ENCODE results near the gene SMIM44. TPM values are rescaled to one million over a fixed set of nuclear protein-coding genes. Genes with fewer than 3 reads are reported as not detected.

The SMIM44 gene
- total and polyA plus RNA-seq, 9 of the 15 experiments (the other 6 are each of a cell fraction or from before 2014, with no cell fraction given), result not detected

- no peak for TF ChIP-seq E2F1 (CRISPR knock-in tag; IDR thresholded peaks at IDR 0.05)
- TF ChIP-seq MAZ (CRISPR knock-in tag; conservative IDR thresholded peaks at IDR 0.05 in 1 of 2, IDR thresholded peaks at IDR 0.05 in 1 of 2), result no peak
Observed at GRCh38 chr19:3469638-3470499, 13.4 kb downstream of the SMIM44 start (continued).

GRCh38 chr19:3468211-3468610, 15.0 kb downstream of the SMIM44 start:
- H3K79me2 ChIP-seq (ENCODE audit: control insufficient read depth, insufficient read depth, low read length), result no peaks in the 10 kb centered on the region
- intact Hi-C loops (cut with micrococcal nuclease), result no loop called here
- TF ChIP-seq CREM (IDR thresholded peaks at IDR 0.05; ENCODE audit: low read depth) (no peak), POLR2A (conservative IDR thresholded peaks at IDR 0.05) (0 out of 2 replicates have a peak, but pooled peaks have one; percentile 33), RBM22 (IDR thresholded peaks at IDR 0.05; ENCODE audit: low read depth, low read length, poor library complexity, severe bottlenecking) (peak; percentile 85), ZNF740 (CRISPR knock-in tag; IDR thresholded peaks at IDR 0.05) (no peak), ZNF740 (tag; IDR thresholded peaks at IDR 0.05) (peak in 1 of 2 experiments; percentile 46; a peak in 1 of 4 replicates), DLX4 (CRISPR knock-in tag; IDR thresholded peaks at IDR 0.05) (no peak), ZNF143 (CRISPR knock-in tag; IDR thresholded peaks at IDR 0.05) (no peak), SUPT5H (IDR thresholded peaks at IDR 0.05) (0 out of 2 replicates have a peak, but pooled peaks have one; percentile 56), POLR2G (IDR thresholded peaks at IDR 0.05; ENCODE audit: low read depth, low read length) (peak; percentile 67)
- no peak overlapping the region for H3K9ac ChIP-seq (ENCODE audit: insufficient read depth in 1 of 2, low read depth in 2 of 2, low read length in 2 of 2)
- peaks cover 7% of the 10 kb centered on the region; the same call in 1 of the 3 replicates for H3K36me3 ChIP-seq (ENCODE audit: control insufficient read depth, insufficient read depth, low read length)
- H3K4me1 ChIP-seq (replicated peaks in 1 of 2; ENCODE audit: control insufficient read depth in 2 of 2, insufficient read depth in 2 of 2, low read length in 2 of 2), result peaks cover 0 to 31% of the 10 kb centered on the region in 2 experiments; a peak in 2 of 5 replicates
- no peaks in the 10 kb centered on the region for H3K27me3 ChIP-seq (ENCODE audit: control insufficient read depth in 2 of 2, insufficient read depth in 2 of 2, low read length in 2 of 2)
- H3K9me1 ChIP-seq (ENCODE audit: control insufficient read depth, insufficient read depth, low read length), result no peaks in the 10 kb centered on the region
- BruUV-seq (replicated peaks), result no TSS peak
- no peak overlapping the region for H3K27ac ChIP-seq (ENCODE audit: extremely low read depth, low read depth, low read length)
- ATAC-seq, result no peak
- WGBS (ENCODE audit: insufficient coverage, low coverage, missing lambda C conversion rate), result 100% methylated on average over 1 of the region's 3 CpGs
- no peak for DNase-seq (ENCODE audit: extremely low read depth in 1 of 4, low spot score in 3 of 4)
- CTCF ChIA-PET (ENCODE audit: low intra/inter-chr PET ratio), result no interaction called here
- no peaks in the 10 kb centered on the region for H4K20me1 ChIP-seq (replicated peaks; ENCODE audit: control insufficient read depth, insufficient read depth, low read length)
- H2AFZ ChIP-seq (ENCODE audit: low read depth, low read length), result no peak overlapping the region
- POLR2A ChIA-PET, result no interaction called here
- no peak for FAIRE-seq
- in situ Hi-C loops (cut with MboI), result no loop called here
- no peak overlapping the region for H3K4me3 ChIP-seq
- no peak overlapping the region for H3K4me2 ChIP-seq (ENCODE audit: insufficient read depth, low read length)
- H3K9me3 ChIP-seq (replicated peaks; ENCODE audit: control insufficient read depth, insufficient read depth, low read depth, low read length), result peaks cover 7% of the 10 kb centered on the region

Measured in K562 (cell line).